AG04449 (cell line): ENCODE data around the gene CDH13.

Experiments used
- CTCF ChIA-PET: fragments of 350-600 bp; formaldehyde crosslinking; extraction: SDS; loops from one replicate; lab custom pipeline; 2021; ENCODE audit warnings: antibody characterized with exemption; lab: Yijun Ruan, JAX
- POLR2A ChIA-PET: fragments of 400-600, 350-600 bp; formaldehyde crosslinking; extraction: SDS; loops from one replicate; lab custom pipeline; 2020; ENCODE audit warnings: antibody characterized with exemption, inconsistent platforms; lab: Yijun Ruan, JAX
- DNase-seq: peaks from one replicate; pipeline ENCODE4 v3.0.0-alpha.2; 2010; ENCODE audit warnings: low read depth, low spot score
- H3K4me3 ChIP-seq: 2 replicates; pipeline ENCODE4 v1.5.1; 2011; ENCODE audit warnings: low read depth, mild to moderate bottlenecking, control low read depth, low read length
- CTCF ChIP-seq: IDR thresholded peaks from one replicate; pipeline ENCODE4 v1.5.1; 2011; ENCODE audit warnings: mild to moderate bottlenecking, moderate library complexity, low read length, control low read depth, inconsistent platforms; ENCODE audit not compliant: insufficient read depth; ENCODE audit errors: missing control alignments

Gene CDH13

GRCh38 chr16:83806036-83806435, 1179.3 kb downstream of the CDH13 start:
- H3K4me3 ChIP-seq = no peak overlapping the region
- DNase-seq = no peak
- no peak for TF ChIP-seq CTCF
- ChIA-PET POLR2A (no interaction called here), CTCF (no interaction called here)

GRCh38 chr16:83806731-83807130, 1180.0 kb downstream of the CDH13 start:
- DNase-seq = no peak
- CTCF ChIA-PET = no interaction called here
- H3K4me3 ChIP-seq = no peak overlapping the region
- POLR2A ChIA-PET = no interaction called here
- TF ChIP-seq CTCF = no peak

- CTCF ChIA-PET = interaction anchor here (1.7 kb wide), 1 partner anchor 16 kb away, joined by 4 read pairs; no protein-coding TSS in a partner anchor
- H3K4me3 ChIP-seq = no peak overlapping the region; the same call in 1 of the 2 replicates
- POLR2A ChIA-PET = no interaction called here
- TF ChIP-seq CTCF = no peak
- no peak for DNase-seq
Observed at GRCh38 chr16:83807327-83807709, 1180.5 kb downstream of the CDH13 start.

- TF ChIP-seq CTCF = no peak
- ChIA-PET CTCF (interaction anchor here (1.7 kb wide), 1 partner anchor 15 kb away, joined by 4 read pairs; no protein-coding TSS in a partner anchor), POLR2A (interaction anchor here (0.7 to 0.9 kb wide), 2 partner anchors 117 to 309 kb away, joined by 3 read pairs; no protein-coding TSS in a partner anchor)
- peak within 1 kb of the TSS; percentile 91 for H3K4me3 ChIP-seq
- DNase-seq = peak; percentile 52
Observed at GRCh38 chr16:83807710-83808572, 1181.2 kb downstream of the CDH13 start, which contains the start of gene HSBP1. HSBP1 (plus strand) TSS chr16:83807978; CDS start chr16:83808077, 99 bp downstream.

GRCh38 chr16:83808573-83809014, 1181.8 kb downstream of the CDH13 start:
- TF ChIP-seq CTCF = no peak
- ChIA-PET POLR2A (interaction anchor here (0.6 to 0.9 kb wide), 3 partner anchors 118 to 308 kb away, joined by 3 read pairs; no protein-coding TSS in a partner anchor), CTCF (interaction anchor here (1.7 kb wide), 1 partner anchor 14 kb away, joined by 4 read pairs; no protein-coding TSS in a partner anchor)
- H3K4me3 ChIP-seq = peak overlapping the region; percentile 91
- DNase-seq = no peak

GRCh38 chr16:83809092-83809491, 1182.3 kb downstream of the CDH13 start:
- ChIA-PET POLR2A (interaction anchor here (0.6 to 0.9 kb wide), 2 partner anchors 119 to 155 kb away, joined by 3 read pairs; no protein-coding TSS in a partner anchor), CTCF (interaction anchor here (0.6 to 1.7 kb wide), 2 partner anchors 14 to 80 kb away, joined by 3 to 4 read pairs; no protein-coding TSS in a partner anchor)
- H3K4me3 ChIP-seq = peak overlapping the region; percentile 91
- no peak for DNase-seq
- TF ChIP-seq CTCF = no peak
